Skin epidermis (tissue), 12 donors: ENCODE measurements around the gene PCNX2.
A peak's percentile ranks its signal among the peaks of the same experiment; 100 is the strongest.
"Not testable (repeated sequence)": the region's sequence is repeated elsewhere in the genome, so short reads cannot be mapped to it uniquely, and the experiment has no call there.

Source experiments
- H3K27ac ChIP-seq, 21 experiments: fragments of 200-600 bp; sonication (generic) in 11 of 21; one replicate each; pipeline ENCODE4 v1.5.0; 2020; ENCODE audit warnings: mild to moderate bottlenecking in 3 of 21, inconsistent platforms in 2 of 21, moderate library complexity in 2 of 21
- H3K4me3 ChIP-seq, 7 experiments: fragments of 200-600 bp; sonication (generic) in 2 of 7; one replicate each; pipeline ENCODE4 v1.5.0; 2020; ENCODE audit warnings: inconsistent platforms in 2 of 7, mild to moderate bottlenecking in 2 of 7, moderate library complexity in 1 of 7

Gene PCNX2

DNA sequence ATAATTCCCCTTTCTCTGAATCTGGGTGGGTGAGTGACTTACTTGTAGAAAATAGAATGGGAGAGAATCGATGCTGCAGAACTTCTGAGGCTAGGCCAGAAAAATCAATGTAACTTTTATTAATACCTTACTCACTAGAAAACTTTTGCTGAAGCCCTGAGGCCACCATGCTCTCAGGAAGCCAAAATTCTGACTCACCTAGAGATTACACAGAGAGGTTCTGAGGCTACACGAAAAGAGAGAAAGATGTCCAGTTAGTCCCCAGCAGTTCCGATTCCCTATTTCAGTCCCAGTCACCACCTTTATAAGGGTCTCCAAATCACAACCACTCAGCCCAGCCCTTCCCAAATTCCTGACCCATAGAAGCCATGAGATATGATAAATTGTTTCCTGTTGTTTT is 210.0 kb downstream of the PCNX2 start:
- peak overlapping the region in 1 of 21 experiments; percentile 31 for H3K27ac ChIP-seq
- no peak overlapping the region for H3K4me3 ChIP-seq

DNA sequence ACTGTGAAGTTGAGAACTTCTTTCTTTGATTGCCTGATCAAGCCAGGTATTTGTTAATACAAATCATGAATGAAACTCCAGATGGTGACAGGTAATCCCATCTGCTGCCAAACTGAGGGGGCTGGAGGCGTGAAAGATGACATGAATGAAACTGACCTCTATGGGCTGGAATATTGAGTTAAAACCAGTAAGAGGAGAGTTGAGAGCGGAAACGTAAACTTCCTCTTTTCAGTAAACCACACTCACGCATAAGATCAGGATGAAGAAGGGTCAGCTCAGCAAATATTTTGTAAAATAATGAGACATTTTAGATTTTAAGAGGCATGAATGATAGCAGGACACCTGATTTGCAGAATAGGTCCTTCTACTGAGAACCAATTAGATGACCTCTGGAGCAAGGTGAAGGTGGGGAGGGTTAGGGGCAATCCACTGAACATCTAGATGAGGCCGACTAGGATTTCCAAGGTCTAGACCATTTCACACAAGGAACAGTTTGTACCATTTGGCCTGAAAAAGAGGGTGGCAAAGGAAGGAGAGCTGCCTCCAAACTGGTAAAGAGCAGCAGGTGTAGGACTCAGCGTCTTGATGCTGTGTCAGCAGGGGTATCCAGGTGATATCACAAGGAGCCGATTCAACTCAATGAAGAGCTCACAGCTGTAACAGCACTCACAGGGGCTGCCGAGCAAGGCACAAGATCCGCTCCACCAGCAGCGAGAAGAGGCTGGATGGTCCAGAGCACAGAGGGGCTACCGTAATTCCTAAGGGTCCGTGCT is 212.6 kb downstream of the PCNX2 start:
- Histone ChIP-seq H3K4me3 (no peak overlapping the region), H3K27ac (no peak overlapping the region)

DNA sequence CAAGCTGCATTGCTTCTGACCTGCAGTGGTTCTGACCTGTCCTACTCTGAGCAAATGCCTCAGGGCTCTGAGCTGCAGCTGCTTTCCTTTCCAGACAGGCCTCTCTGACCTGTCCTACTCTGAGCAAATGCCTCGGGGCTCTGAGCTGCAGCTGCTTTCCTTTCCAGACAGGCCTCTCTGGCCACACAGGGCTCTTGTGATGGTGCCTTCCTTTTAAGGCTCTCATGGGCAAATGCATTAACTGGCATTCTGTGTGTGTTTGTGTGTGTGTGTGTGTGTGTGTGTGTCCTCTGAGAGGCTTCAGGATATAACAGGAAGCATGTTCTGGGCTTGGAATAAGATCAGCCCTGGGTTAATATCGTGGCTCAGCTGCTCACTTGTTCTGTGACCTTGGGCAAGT is 213.8 kb downstream of the PCNX2 start:
- Histone ChIP-seq H3K4me3 (no peak overlapping the region), H3K27ac (no peak overlapping the region)

DNA sequence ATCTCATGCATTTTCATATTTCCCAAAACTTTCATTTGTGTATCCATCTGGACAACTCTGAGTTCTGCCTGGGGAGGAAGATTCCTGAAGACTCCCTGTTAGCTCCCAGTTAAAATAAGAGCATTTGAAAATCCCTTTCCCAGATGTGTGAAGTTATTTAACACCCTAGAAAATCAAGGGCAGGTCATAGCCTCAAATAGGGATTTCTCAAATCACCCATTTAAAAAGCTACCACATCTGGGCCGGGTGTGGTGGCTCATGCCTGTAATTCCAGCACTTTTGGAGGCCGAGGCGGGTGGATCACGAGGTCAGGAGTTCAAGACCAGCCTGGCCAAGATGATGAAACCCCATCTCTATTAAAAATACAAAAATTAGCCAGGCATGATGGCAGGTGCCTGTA is 214.7 kb downstream of the PCNX2 start:
- H3K27ac ChIP-seq, H3K4me3 ChIP-seq: not testable (repeated sequence)

DNA sequence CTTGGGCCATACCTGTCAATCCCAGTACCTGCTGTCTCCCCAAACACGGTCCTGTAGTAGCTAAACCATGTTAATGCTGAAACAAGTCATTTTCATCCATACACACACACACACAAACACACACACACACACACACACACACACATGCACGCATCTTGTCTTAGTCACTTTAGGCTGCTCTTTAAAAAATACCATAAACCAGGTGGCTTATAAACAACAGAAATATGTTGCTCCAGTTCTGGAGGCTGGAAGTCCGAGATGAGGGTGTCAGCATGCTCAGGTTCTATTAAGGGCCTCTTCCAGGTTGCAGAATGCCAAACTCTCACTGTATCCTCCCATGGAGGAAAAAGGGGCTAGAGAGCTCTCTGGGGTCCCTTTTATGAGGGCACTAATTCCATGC is 215.2 kb downstream of the PCNX2 start:
- Histone ChIP-seq H3K27ac (no peak overlapping the region), H3K4me3 (no peak overlapping the region)

DNA sequence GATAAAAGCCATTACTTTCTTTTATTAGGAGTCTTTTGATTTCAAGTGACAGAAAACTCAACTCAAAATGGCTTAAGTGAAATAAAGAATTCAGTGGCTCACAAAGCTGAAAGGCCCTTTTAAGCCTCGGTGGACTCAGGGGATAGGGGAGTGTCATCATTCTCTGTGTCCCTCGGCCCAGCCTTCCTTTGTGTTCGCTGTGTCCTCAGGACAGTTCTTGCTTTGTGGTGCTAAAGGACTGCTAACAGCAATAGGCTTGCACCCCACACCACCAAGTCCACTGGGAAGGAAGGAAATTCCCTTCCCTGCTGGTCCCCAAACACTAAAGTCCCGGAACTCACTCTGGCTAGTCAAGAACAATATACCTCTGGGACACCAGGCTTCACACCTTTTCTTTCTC is 216.0 kb downstream of the PCNX2 start:
- no peak overlapping the region for H3K27ac ChIP-seq

DNA sequence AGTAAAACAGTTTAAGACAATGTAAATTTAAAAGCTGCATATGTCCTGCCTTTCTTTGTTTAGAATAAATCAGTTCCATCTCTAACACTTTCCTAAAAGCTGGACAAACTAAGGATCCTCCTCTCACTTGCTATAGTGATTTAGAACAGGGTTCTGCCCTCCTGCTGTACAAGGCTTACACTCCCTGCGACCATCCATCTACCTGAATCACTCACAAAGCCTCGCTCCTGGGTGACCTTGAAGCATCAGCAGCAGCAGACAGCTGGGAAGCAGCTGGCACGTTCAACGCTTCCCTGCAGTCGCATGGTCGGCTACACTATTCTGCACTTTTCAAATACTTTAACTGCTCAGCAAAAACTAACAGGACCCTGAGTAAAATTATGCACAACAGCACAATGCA is 217.1 kb downstream of the PCNX2 start:
- no peak overlapping the region for H3K4me3 ChIP-seq

More for the DNA sequence above, 216.0 kb downstream of the PCNX2 start:
- no peak overlapping the region for H3K4me3 ChIP-seq

DNA sequence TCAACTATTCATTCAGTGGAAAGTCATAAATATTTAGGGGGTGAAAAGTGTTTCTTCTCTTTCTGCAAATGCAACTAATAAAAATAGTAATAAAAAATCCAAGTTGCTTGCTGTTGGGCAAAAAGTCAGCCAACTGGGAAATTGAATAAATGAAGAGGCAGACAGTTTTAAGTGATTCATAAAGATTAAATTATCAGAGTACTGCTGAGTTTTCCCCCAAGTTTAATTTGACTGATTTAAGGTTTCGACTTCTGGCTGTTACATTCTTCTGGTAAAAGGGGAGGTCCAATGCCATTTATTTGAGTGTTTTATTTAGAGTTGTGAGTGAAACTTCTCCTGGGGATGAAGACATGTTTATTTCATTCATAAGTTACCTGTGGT is 219.6 kb downstream of the PCNX2 start:
- H3K27ac ChIP-seq, result no peak overlapping the region
- no peak overlapping the region for H3K4me3 ChIP-seq

More for the DNA sequence above, 217.1 kb downstream of the PCNX2 start:
- H3K27ac ChIP-seq, result no peak overlapping the region

DNA sequence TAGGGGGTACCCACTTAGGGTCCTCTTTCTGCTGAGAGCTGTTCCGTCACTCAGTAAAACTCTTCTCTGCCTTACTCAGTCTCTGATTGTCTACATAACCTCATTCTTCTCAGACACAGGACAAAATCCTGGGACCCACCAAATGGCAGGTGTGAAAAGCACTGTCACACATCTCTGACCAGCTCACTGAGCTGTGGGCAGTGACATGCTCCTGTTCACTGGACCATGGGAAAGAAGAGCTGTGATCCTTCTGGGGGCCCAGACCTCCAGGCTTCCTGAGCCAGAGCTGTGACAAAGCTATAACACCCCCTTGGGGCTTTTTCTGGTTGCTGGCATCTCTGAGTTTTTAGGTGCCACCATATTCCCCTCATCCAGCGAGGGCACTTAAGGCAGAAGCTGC is 229.4 kb downstream of the PCNX2 start:
- Histone ChIP-seq H3K27ac (no peak overlapping the region), H3K4me3 (no peak overlapping the region)

DNA sequence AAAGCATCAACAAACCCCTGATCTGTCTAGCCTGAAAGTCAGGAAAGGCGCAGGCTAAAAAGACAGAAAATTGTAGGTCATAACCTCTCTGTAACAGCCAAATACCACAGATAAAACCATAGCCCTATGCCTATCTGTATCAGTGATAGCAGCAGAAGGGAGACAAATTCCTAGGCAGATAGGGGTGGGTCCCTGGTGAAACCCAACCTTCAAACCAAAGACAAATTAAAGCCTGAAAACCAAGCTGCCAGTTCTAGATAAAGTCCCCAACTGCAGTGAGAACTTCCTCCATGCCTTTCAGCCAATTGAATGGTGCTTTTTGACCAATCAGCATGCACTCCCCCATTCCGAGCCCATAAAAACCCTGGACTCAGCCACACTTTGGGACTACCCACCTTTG is 229.8 kb downstream of the PCNX2 start:
- H3K4me3 ChIP-seq, result no peak overlapping the region
- no peak overlapping the region for H3K27ac ChIP-seq

DNA sequence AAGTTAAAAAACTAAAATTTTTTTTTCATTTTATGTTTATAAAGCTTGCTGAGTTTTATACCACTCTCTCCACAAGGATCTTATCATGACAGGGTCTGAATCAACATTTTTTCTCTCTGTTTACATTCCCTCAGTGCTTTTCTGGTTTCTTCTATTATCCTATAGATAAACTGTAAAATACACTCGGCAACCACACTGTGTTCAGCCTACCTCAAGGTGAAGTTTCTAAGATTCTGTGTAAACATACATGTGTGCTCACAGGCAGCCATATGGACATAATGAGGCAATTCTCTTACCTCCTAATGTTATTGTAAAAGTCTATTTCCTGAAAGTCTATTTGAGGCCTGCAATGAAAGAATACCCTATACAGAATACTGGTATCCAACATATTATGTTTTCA is 230.5 kb downstream of the PCNX2 start:
- Histone ChIP-seq H3K4me3 (no peak overlapping the region), H3K27ac (no peak overlapping the region)

DNA sequence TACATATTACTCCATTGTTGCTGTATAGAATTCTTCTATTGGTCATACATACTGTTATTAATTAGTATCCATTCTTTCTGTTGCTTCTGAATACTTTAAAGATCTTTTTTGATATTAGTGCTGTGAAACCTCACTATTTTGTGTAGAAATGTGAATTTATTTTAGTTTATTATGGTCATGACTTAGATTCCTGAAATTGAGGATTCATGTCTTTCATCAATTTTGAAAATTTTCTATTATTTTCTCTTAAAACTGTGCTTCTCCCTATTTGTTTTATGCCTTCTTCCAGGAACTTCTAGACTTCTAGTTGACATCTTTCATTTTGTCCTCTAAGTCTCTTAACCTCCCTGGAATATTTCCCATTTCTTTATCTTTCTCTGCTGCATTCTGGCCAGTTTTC is 232.1 kb downstream of the PCNX2 start:
- no peak overlapping the region for H3K4me3 ChIP-seq
- H3K27ac ChIP-seq, result no peak overlapping the region

DNA sequence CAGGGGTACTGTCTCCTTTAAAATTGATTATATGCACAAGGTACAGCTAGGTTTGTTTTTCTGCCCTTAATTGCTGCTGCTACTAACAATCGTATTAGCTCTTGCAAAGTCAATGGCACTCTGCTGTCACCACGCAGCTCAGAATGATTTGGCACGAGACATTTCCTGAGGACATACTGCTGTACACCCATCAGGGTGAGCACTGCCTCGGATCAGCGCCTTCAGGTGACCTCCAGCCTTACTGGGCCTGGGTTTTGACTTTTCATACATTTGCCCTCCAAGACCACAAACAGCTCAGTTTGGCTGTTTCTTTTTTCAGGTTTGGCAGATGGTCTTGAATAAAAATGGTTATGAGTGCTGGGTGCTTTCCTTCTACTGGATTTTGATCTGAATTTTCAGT is 234.3 kb downstream of the PCNX2 start:
- Histone ChIP-seq H3K4me3 (no peak overlapping the region), H3K27ac (no peak overlapping the region)

DNA sequence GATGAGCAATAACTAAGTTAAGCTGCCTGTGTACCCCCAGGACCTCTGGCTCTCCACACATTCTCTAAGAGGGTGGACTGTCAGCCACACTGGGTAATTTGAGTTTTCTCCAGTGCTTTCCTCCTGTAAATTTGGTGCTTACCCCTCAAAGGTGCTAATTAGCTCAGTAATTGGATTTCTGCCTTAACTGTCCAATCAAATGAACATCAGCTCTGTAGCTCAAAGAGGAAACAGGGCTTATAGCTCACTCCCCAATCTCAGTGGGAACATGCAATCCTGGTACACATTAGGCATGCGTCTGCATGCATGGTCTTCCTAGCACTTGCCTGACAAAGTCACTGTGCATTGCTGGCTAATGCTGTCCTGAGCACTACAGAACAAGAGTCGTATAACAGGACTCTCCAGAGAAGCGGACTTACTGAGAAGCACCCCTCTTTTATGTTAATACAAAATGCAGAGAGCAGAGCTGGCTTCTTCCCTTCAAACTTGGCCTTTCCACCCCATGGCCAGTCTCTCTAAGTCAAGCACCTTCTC is 235.0 kb downstream of the PCNX2 start:
- Histone ChIP-seq H3K4me3 (no peak overlapping the region), H3K27ac (no peak overlapping the region)

DNA sequence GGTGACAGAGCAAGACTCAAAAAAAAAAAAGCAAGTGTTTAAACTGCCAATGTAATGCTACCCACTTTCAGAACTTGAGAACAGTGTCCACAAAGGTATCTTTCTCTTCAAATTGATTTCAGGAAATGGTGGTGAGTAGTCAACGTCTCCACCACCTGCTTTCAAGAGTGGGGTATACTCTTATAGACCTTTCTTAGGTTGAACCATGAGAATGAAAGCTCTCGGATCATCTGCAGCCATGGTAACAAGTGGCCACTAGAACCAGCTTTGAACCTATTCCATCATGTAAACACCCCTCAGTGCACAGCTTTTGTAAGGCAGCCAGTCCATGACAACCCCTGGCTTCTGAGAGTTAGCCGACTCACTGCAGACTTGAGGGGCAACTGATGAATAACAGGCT is 237.7 kb downstream of the PCNX2 start:
- H3K4me3 ChIP-seq, result no peak overlapping the region
- H3K27ac ChIP-seq, result no peak overlapping the region

DNA sequence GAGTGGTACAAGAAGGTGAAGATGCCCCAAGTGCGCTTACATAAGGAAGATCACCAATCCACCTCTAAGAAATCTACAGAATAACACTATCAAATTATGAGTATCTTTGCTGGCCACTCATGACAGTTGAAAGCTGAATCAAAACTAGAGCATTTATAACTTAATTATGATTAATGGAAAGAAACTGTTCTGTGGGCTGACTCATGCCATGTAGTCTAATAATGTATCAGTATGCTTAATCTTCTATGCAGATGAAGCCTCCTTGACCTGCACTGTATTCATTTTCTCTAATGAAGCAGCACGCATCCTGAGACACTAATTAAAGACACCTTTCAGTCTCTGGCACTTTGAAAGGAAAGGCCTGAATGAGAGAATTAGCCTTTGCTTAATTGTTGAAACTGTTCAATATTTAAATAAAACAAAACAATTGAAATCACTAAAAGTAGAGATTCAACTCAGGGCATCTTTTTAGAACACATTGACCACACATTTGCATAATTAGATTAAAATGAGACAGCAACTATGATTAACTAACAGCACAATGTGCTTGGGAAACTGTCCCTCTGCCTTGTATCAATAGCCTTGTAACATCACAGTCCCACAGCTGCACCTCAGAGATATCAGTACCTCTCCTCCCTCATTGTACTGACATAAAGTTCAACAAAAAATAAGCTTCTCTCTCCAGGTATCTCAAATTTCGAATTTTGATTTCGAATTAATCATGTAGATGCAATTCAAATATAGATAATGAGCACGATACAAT is 239.5 kb downstream of the PCNX2 start:
- no peak overlapping the region for H3K4me3 ChIP-seq
- no peak overlapping the region for H3K27ac ChIP-seq

DNA sequence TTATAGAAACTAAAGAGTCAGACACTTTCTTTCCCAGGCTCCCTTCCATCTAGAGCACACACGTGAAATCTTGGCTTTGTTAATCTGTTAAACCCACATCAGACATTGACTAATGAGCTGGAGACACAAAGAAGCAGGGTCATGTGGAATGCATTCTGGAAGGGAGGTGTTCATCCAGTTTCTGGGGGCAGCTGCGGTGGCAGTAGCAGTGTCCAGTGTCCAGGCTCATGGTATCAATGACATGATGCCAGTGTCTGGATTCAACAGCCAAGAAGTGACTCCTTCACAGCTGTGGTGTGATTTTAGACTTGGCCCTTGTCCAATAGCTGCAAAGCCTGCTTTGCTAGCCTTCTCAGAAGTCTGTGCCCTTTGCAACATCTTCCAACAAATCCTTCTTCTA is 249.9 kb downstream of the PCNX2 start:
- H3K4me3 ChIP-seq, result no peak overlapping the region
- no peak overlapping the region for H3K27ac ChIP-seq

DNA sequence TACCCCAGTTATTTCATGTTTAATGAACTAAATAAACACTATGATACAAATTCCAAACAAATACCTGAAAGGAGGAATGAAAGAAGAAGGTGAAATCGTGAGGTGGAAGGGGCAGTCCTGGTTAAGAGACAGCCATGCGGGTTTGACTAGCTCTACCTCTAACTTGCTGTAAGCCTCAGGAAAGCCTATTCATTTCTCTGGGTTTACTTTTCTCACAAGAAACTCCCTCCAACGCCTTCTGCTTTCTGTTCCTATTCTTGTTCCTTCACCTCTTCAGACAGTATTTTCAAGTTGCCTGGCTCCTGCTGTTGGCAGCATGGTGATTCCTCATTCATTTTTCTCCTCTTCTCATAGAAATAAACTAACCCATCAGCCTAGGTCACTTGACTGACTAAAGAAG is 252.7 kb downstream of the PCNX2 start:
- Histone ChIP-seq H3K27ac (no peak overlapping the region), H3K4me3 (no peak overlapping the region)

DNA sequence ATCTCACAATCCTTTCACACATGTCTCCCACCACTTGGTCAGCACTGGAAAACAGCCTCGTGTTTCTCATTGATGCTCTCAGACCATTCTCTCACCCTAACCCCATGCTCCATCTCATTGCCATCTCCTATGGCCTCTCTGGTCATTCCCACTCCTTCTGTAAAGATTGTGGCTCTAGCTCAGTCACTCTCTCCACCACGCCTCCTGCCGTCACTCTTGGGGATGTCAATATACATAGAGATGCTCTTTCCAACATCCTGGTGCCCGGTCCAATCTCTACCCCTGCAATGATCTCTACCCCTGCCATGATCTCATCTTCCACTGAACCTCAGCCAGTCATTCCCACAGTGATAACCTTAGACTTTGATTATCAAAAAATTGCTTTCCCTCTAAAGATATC is 255.0 kb downstream of the PCNX2 start:
- no peak overlapping the region for H3K4me3 ChIP-seq
- H3K27ac ChIP-seq, result no peak overlapping the region

DNA sequence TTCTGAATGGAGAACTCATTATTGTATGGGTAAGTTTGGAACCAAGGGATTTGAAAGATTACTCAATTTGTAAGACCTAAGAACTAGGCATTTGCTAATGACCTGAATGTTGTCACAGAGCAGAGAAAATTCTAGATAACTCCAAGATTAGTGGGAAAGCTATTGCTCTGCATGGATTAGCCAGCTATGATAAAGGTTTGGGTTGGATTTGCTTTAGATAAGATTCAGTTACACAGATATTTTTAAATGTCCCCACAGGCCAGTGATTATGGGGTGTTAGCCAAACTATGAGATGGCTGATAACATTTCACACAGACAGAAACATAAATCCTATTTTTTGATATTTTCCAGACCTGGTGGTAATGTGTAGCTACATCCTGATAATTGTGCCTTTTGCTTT is 256.9 kb downstream of the PCNX2 start:
- Histone ChIP-seq H3K4me3 (no peak overlapping the region), H3K27ac (no peak overlapping the region)

DNA sequence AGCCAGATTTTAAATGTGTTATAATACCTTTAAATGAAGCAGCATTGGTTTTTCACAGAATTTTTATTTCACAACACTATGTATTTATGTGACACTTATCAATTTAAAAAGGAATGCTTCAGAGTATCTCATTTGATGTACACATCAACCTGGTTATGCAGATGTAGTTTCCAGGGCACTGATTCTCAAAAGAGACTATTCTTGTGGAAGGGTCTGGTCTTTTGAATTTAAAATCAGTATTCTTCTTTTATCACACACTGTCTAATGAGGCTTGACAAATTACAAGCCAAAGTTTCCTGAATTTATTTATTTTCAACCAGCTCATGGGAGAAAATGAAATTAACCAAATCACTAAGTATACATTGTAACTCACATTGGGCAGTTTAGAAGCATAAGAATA is 257.7 kb downstream of the PCNX2 start:
- Histone ChIP-seq H3K27ac (no peak overlapping the region), H3K4me3 (no peak overlapping the region)
